Raji (cell line): Measurements from ENCODE around the gene RYR1.

Experiments used
- POLR2A ChIP-seq: IDR thresholded peaks from 2 replicates; pipeline ENCODE4 v1.6.1; 2011; ENCODE audit warnings: low read depth, low read length, control low read depth; ENCODE audit not compliant: insufficient read depth

Gene RYR1

GRCh38 chr19:38606131-38606530 lies 172.6 kb downstream of the RYR1 start:
- TF ChIP-seq POLR2A: no peak

GRCh38 chr19:38614289-38614688 lies 180.8 kb downstream of the RYR1 start:
- TF ChIP-seq POLR2A: no peak

- TF ChIP-seq POLR2A: no peak
Measured at GRCh38 chr19:38615007-38615581, 181.6 kb downstream of the RYR1 start.

- TF ChIP-seq POLR2A: no peak
Measured at GRCh38 chr19:38616265-38616664, 182.8 kb downstream of the RYR1 start.

- no peak for TF ChIP-seq POLR2A
Measured at GRCh38 chr19:38617283-38617763, 183.8 kb downstream of the RYR1 start.

- TF ChIP-seq POLR2A: peak; percentile 93
Measured at GRCh38 chr19:38617764-38618589, 184.5 kb downstream of the RYR1 start, which contains the start of gene MAP4K1. MAP4K1 (minus strand) TSS chr19:38617953; CDS start chr19:38617895, 58 bp downstream.

- peak; percentile 93; the same call in 1 of the 2 replicates for TF ChIP-seq POLR2A
Measured at GRCh38 chr19:38618590-38619360, 185.3 kb downstream of the RYR1 start, which contains the start of gene EIF3K. EIF3K (plus strand) TSS chr19:38619188; CDS start chr19:38619269, 81 bp downstream.

GRCh38 chr19:38619361-38620174 lies 186.1 kb downstream of the RYR1 start:
- TF ChIP-seq POLR2A: no peak

GRCh38 chr19:38624822-38625221 lies 191.3 kb downstream of the RYR1 start:
- TF ChIP-seq POLR2A: no peak

GRCh38 chr19:38626401-38626800 lies 192.9 kb downstream of the RYR1 start:
- no peak for TF ChIP-seq POLR2A

GRCh38 chr19:38629568-38629967 lies 196.1 kb downstream of the RYR1 start:
- TF ChIP-seq POLR2A: no peak

- no peak for TF ChIP-seq POLR2A
Measured at GRCh38 chr19:38632476-38633213, 199.2 kb downstream of the RYR1 start.

GRCh38 chr19:38634757-38635482 lies 201.4 kb downstream of the RYR1 start:
- TF ChIP-seq POLR2A: no peak
